Measurements from ENCODE around the gene WDR18. TPM values are rescaled to one million over a fixed set of nuclear protein-coding genes. Genes with fewer than 3 reads are reported as not detected.

WDR18 gene
- total RNA-seq, 1 donor from 2014 or later: 20.7 TPM

DNA sequence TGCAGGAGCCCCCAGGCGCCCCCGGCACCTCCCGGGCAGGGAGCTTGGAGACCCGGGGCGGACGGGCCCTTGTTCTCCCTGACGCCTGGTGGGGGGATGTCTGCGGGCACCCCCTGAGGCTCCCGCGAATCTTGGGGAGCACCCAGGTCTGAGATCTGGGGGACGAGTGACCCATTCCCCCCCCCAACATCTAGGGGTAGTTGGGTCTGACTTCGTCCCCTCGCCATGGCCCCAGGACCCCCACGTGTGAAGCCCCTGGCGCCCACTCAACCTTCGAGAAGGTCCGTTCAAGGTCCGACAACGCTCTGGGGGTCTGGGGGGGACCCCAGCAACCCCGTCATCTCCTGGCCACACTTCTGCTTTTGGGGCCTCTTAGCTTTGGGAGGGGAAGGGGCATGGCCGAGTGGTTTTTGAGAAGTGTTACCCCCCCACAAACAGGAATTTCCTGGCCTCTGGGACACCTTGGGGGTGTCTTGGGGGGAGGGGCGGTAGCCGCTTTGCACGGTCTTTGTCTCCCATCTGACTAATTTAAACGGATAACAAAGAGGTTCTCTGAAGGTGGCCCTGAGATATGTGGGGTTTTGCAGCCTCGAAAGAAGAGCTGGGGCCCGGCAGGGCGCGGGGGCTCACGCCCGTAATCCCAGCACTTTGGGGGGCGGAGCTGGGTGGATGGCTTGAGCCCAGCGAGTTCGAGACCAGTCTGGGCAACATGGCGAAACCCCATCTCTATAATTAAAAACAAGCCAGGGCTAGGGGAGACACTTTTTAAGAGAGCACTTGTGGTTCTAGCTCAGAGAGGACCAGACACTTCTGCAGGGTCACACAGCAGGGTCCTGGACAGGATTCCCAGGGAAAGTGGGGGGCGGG, 42.9 kb downstream of the WDR18 start:
- DNase-seq (ENCODE audit: missing footprints) (peak; percentile 59), ATAC-seq (no peak)
- intact Hi-C loops (cut with DNase I): loop anchor here (10.0 kb wide), 1 partner anchor 358 kb away; the partner anchor contains the start of gene NDUFS7

DNA sequence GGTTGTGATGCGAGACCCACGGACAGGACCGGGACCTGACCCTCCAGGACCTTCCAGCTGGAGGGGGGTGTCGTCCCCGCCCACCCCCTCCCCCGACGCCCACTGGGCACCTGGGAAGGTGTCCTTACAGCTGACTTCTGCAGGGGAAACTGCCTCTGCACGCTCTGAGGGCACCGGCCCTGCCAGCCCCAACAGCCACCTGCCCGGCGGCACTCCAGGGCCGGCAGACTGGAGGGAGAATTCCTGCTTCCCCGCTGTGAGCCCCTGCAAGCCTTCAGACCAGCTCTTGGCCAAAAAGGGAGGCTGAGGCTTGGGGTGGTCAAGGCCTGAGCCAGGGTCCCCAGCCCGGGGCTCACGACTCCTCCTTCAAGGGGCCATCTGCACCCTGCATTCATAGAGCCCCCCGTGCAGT, 43.5 kb downstream of the WDR18 start:
- DNase-seq (ENCODE audit: missing footprints) (peak; percentile 71), ATAC-seq (no peak)
- intact Hi-C loops (cut with DNase I): loop anchor here (10.0 kb wide), 1 partner anchor 357 kb away; the partner anchor contains the start of gene NDUFS7

DNA sequence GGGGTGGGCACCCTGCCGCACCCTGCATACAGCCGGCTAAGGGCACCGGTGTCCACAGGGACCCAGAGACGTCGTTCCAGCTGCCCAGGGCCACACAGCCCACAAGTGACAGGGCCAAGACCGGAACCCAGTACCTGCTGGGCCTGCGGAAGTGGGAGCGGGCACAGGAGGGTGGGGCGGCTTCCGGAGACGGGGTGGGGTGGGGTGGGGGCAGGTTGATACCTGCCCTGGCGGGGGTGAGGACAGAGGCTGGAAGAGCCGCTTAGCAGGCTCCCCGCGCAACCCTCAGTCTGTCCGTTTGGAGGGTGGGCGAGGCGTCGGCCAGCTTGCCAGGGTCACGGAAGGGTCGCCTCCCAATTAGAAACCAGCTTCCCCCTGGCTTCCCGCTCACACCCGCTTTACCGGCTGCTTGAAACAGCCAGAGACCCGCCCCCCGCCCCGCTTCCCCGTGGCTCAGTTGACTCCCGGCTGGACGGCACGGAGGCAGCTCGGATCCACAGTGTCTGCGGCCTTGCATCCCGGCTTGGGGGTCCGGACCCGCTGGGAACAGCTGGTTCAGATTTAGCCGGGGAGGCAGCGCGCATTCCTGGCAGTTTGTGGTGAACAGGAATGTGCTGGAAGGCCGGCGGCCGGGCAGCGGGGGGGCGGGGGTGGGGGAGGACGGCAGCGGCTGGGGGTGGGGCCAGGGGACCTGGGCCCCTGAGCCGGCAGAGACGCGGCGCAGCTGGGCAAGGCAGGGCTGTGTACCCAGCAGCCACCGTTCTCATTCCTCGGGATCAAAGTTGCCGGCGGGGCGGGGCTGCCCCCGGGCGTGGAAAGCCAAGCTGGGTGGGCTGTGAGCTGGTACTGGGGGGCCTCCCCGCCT, 44.1 kb downstream of the WDR18 start:
- DNase-seq (ENCODE audit: missing footprints): peak; percentile 82
- peak; percentile 72 for ATAC-seq
- intact Hi-C loops (cut with DNase I): loop anchor here (10.0 kb wide), 1 partner anchor 357 kb away; the partner anchor contains the start of gene NDUFS7

DNA sequence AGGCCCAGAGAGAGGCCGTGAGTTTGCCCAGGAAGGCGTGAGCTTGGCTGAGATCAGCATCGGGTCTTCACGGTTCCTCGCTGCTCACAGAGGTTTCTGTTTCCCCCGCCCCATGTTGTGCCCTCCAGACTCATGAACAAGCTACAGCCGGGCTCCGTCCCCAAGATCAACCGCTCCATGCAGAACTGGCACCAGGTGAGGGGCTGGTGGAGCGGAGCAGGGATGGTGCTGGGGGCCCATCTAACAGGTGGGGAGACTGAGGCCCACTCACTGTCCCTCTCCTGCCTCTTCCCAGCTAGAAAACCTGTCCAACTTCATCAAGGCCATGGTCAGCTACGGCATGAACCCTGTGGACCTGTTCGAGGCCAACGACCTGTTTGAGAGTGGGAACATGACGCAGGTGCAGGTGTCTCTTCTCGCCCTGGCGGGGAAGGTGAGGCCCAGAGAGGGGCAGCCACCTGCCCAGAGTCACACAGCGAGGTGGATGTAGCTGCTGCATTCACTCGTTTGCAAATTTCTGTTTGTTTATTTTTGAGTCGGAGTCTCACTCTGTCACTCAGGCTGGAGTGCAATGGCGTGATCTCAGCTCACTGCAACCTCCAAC, 48.2 kb downstream of the WDR18 start:
- ATAC-seq (no peak), DNase-seq (ENCODE audit: missing footprints) (peak; percentile 35)
- intact Hi-C loops (cut with DNase I): no loop called here

DNA sequence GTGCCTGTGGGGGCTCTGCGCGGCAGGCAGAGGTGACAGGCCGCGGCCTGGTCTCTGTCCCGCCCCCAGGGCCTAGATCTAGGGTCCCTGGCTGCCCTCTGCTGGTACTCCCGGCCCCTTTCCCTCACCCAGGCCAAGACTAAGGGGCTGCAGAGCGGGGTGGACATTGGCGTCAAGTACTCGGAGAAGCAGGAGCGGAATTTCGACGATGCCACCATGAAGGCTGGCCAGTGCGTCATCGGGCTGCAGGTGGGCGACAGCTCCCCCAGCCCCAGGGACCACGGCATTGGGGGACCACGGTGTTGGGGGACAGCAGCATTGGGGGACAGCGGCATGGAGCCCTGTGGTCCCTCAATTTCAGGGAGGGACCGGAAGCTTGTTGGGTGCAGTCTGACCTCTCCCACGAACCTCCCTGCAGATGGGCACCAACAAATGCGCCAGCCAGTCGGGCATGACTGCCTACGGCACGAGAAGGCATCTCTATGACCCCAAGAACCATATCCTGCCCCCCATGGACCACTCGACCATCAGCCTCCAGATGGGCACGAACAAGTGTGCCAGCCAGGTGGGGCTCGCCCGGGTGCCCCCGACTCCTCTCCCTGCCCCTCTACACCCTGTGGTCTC, 52.0 kb downstream of the WDR18 start:
- intact Hi-C loops (cut with DNase I): no loop called here
- DNase-seq (ENCODE audit: missing footprints) (no peak), ATAC-seq (no peak)

DNA sequence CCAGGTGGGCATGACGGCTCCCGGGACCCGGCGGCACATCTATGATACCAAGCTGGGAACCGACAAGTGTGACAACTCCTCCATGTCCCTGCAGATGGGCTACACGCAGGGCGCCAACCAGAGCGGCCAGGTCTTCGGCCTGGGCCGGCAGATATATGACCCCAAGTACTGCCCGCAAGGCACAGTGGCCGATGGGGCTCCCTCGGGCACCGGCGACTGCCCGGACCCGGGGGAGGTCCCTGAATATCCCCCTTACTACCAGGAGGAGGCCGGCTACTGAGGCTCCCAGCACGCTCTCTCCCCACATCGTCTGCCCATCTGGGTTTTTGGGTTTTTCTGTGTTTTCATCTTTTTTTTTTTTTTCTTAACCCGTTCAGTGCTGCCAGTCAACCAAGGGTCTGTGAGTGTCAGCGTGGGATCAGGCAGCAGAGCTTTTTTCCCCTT, 53.5 kb downstream of the WDR18 start:
- intact Hi-C loops (cut with DNase I): no loop called here

DNA sequence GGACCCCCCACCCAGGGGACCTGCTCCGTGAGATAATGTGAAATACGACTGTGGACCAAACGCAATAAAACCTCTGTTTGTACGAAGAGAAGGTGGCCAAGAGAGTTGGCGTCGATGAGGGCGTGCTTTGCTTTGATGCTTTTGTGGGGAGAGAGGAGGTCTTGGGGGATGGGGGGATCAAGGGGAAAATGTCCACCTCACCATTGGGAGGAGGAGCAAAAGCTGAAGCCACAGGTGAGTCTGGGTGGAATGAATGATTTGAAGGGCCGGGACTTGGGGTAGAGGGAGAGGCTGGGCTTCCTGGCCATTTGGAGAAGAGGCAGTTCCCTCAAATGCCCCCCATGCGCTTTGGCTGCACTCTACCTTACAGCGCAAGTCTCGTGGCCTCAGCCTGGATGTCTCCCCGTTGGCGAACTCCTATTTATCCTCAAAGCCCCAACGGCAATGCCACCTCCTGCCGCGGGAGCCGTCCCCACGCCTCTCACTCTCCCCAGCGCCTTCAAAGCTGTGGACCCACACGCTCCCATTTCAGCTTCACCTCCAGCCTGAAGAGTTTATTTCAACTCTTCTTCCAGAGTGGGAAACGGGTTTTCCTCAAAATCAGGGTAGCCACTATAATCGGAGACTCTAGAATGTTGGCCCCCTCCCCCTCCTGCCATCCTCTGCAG, 55.0 kb downstream of the WDR18 start:
- intact Hi-C loops (cut with DNase I): no loop called here
- ATAC-seq (no peak), DNase-seq (ENCODE audit: missing footprints) (no peak)

More for the DNA sequence above, 53.5 kb downstream of the WDR18 start:
- ATAC-seq (no peak), DNase-seq (ENCODE audit: missing footprints) (no peak)

DNA sequence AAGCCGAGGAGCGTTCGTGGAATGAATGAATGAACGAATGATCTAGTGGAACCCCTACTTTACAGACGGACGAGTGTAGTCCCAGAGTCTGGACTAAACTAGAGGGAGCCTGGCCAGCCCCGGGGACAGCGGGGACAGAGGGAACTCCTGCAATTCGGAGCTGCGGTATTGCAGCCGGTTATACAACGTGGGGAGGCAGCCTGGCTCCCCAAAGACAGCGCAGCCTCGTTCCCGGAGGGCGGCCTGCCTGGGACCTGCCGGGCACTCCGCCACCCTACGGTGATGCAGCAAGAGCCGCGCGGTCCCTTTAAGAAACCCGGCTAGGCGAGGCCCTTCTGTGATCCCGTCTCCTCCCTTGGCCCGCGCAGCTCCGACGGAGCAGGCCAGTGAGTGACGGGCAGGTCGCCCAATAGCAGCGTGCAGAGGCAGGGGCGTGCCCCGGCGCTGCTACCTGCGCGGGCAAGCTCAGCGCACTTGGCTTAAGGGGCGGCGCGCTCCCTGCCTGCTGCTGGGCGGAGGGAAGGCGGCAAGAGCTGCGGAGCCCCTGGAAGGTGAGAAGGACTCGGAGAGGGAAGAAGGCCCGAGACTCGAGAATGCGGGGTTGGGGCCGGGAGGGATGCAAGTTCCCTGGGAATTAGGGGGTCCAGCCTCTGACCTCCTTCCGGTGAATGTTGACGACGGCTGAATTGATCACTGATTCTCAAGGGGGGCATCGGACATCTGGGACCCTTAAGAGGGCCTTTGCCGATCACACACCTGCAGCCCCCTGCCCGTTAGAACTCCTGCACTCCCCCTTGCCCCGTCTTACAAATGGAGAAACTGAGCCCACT, 55.7 kb downstream of the WDR18 start, which contains the start of gene ABCA7:
TSS of gene ABCA7 (plus strand) at position 462 of the 830 bp plus-strand sequence. CDS start 1,255 bp downstream, outside the sequence.
- intact Hi-C loops (cut with DNase I): loop anchor here (5.0 kb wide), 1 partner anchor 57 kb away; the partner anchor contains the start of gene POLR2E
- ATAC-seq: peak; percentile 96

DNA sequence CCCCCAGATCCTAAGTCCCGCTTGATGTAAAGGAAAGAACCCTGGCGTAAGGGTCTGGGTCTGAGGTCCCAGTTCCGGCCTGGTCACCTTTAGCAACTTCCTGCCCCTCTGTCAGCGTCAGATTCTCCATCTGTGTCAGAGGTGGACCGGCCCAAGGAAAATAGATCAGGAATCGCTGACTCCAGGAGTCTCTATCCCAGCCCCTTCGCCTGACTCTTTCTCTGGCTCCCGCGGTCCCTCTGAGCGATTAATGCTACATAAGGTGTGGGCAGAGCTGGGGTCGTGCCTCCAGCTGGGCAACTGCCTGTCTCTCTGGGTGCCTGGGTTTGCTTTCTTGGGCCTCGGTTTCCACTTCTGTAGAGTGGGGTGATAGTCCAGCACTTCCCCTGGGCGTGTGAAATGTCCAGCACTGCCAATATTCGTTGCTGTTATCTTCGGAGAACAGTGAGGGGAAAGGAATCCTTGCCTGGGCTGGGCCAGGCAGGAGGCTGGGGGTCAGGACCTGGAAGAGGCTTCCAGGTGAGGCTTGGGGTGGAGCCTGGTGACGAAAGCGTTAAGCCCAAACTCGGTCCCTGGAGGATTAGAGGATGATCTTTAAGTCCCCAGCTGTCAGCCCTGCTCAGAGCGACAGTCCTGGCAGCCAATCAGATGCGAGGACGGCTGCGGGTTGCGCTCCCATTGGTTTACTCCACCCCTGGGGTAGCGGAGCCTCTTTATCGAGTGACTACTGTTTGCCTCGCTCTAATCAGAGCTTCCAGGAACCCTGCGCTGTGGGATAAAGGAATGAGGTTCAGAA, 56.5 kb downstream of the WDR18 start:
- peak; percentile 95 for DNase-seq (ENCODE audit: missing footprints)
- ATAC-seq: peak; percentile 66
- intact Hi-C loops (cut with DNase I): loop anchor here (5.0 kb wide), 1 partner anchor 57 kb away; the partner anchor contains the start of gene POLR2E

More for the DNA sequence above, 55.7 kb downstream of the WDR18 start, which contains the start of gene ABCA7:
- DNase-seq (ENCODE audit: missing footprints): peak; percentile 99

DNA sequence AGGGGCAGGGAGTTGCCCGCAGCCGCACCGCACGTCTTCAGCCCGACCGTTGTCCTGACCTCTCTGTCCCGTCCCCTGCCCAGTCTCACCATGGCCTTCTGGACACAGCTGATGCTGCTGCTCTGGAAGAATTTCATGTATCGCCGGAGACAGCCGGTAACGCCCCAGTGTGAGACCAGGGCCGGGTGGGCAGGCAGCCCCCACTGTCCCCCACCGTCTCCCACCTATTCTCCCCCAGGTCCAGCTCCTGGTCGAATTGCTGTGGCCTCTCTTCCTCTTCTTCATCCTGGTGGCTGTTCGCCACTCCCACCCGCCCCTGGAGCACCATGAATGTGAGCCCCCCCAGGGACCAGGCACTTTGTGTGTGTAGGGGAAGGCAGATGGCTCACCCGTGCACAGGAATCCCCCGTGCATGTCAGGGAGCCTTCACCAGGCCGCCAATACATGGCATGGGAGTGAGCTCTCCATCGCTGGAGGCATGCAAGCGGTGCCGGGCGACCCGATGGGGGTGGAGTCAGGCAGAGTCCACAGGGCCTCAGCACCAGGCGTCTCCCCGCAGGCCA, 57.2 kb downstream of the WDR18 start:
- DNase-seq (ENCODE audit: missing footprints) (peak; percentile 65), ATAC-seq (no peak)
- intact Hi-C loops (cut with DNase I): loop anchor here (5.0 kb wide), 1 partner anchor 56 kb away; the partner anchor contains the start of gene POLR2E

DNA sequence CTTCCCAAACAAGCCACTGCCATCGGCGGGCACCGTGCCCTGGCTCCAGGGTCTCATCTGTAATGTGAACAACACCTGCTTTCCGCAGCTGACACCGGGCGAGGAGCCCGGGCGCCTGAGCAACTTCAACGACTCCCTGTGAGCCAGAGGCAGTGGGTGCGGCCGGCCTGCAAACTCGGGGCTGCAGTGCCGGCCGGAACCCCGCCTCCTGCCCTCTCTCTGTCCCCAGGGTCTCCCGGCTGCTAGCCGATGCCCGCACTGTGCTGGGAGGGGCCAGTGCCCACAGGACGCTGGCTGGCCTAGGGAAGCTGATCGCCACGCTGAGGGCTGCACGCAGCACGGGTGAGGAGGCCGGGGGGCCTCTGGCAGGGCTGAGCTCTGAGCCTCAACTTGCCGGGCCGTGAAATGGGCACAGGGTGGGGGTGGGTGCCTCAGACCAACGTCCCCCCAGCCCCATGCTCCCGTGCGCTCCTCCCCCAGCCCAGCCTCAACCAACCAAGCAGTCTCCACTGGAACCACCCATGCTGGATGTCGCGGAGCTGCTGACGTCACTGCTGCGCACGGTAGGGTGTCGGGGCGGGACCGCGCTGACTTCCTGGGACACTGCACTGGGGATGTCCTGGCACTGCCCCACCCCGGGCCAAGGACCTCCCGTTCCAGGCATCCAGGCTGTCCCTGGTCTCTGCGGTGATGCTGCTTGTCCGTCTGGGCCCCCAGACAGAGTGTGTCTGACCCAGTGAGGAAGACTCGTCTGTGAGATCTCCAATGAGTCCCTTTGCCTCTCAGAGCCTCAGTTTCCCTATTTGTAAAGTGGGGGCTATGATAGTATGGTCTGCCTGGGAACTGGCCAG, 57.9 kb downstream of the WDR18 start:
- DNase-seq (ENCODE audit: missing footprints) (peak; percentile 70), ATAC-seq (no peak)
- intact Hi-C loops (cut with DNase I): loop anchor here (5.0 kb wide), 1 partner anchor 55 kb away; the partner anchor contains the start of gene POLR2E

DNA sequence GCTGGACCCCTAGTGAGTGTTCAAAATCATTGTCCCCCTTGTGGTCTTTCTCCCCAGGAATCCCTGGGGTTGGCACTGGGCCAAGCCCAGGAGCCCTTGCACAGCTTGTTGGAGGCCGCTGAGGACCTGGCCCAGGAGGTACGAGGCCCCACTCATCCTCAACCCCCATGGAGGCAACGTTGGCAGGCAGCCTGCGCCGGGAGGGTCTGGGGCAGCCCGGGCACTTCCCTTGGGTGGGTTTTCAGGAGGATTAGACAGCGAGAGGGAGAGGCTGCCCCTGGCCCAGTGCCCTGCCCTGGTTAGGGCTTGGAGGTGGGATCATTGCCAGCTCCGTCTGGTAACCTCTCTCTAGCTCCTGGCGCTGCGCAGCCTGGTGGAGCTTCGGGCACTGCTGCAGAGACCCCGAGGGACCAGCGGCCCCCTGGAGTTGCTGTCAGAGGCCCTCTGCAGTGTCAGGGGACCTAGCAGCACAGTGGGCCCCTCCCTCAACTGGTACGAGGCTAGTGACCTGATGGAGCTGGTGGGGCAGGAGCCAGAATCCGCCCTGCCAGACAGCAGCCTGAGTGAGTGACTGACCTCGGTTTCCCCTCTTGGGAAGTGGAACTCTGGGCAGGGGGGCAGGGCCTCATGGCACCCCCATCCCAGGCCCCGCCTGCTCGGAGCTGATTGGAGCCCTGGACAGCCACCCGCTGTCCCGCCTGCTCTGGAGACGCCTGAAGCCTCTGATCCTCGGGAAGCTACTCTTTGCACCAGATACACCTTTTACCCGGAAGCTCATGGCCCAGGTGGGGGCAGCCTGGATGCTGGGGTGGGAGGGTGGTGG, 58.8 kb downstream of the WDR18 start:
- ATAC-seq: no peak
- intact Hi-C loops (cut with DNase I): loop anchor here (5.0 kb wide), 1 partner anchor 54 kb away; the partner anchor contains the start of gene POLR2E
- DNase-seq (ENCODE audit: missing footprints): peak; percentile 59

Measured in Right ventricle myocardium inferior (tissue), 1 donor.